GM18867 (cell line): ENCODE data around the gene DCDC2B.

Experiments used
- ATAC-seq: cut with Tn5 transposase; IDR thresholded peaks from one replicate; pipeline ENCODE4 v1.9.1; 2021; ENCODE audit warnings: mild to moderate bottlenecking, moderate library complexity; ENCODE audit not compliant: unreplicated experiment

DCDC2B gene

DNA sequence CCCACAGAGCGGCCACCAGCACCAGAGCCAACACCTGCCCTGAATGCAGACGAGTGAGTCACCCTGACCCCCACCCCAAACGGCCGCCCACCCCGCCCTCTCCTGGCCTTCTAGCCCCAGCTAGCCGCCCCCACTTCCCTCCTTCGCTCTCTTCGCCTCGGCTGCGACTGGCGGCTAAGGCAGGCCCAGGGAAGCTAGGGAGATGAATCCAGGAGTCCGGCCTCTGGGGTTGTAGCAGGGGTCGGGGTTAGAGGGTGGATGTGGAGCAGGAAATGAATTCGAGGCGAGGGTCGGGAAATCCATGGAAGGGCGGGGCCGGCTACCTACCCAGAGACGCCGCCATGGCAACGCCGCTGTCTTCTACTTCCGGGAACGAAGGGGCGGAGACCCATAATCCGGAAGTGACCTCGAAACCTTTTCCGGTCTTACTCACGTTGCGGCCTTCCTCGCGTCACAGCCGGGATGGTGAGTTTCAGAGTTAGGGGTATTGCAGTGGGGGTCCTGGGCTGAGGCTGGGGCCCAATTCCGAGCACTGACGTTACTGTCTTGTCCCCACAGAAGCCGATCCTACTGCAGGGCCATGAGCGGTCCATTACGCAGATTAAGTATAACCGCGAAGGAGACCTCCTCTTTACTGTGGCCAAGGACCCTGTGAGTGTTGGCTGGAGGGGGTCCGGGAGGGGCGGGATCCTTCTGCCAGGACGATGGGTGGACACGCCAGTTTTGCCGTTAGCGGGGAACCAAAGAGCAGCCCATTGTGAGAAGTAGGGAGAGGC lies 13.3 kb downstream of the DCDC2B start, which contains the start of the genes EIF3I and TMEM234:
Gene EIF3I, plus strand, starts transcription at position 428 of the 776 bp plus-strand sequence. Its CDS starts 35 bp downstream, at position 463.
Gene TMEM234, minus strand, starts transcription at position 374 of the 776 bp plus-strand sequence. Its CDS starts 31 bp downstream, at position 343.
- ATAC-seq, result peak; percentile 94

- no peak for ATAC-seq
These were observed 14.8 kb downstream of the DCDC2B start for GRCh38 chr1:32223683-32224082.

GRCh38 chr1:32224285-32224684 lies 15.4 kb downstream of the DCDC2B start:
- ATAC-seq, result no peak

DNA sequence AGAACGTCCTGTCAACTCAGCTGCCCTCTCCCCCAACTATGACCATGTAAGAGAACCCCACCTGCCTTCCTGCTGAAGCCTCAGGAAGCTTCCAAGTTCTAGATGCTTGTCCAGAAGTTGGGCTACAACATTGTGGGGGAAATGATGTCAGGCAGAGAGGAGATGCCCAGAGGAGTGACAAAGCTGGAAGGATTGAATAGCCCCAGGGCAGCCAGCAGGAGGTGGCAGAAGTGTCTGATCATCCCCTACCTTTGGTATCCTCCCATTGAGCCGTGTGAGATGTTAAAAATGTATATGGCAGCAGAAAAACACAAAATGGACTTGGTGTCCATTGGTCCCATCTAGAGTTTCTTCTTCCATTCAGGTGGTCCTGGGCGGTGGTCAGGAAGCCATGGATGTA lies 19.9 kb downstream of the DCDC2B start:
- ATAC-seq, result no peak

DNA sequence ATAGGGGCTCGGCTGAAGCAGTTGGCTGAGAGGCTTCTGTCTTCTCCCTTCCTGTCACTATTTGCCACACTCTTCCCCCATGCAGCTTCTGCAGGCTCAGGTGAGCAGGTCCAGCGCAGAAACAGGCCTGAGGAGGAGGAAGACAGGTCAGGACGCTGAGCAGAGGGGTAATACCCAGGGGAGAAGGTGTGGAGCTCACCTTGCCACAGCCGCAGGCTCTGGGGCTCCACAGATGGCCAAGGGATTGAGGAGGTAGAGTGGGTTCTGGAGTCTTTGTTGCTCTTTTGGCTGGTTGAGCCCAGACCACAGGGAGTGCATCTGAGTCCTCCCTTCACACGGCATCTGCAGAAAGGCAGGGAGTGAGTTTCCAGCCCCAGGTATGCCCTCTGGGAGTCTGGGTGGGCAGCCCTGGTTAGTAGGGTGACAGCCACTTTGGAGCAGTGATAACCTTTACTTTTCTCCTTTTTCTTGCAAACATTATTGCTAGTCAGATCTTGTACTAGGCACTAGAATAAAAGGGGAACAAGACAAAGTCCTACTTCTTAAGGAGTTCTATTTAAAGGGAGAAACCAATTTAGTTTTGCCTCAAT lies 23.0 kb downstream of the DCDC2B start:
- no peak for ATAC-seq

DNA sequence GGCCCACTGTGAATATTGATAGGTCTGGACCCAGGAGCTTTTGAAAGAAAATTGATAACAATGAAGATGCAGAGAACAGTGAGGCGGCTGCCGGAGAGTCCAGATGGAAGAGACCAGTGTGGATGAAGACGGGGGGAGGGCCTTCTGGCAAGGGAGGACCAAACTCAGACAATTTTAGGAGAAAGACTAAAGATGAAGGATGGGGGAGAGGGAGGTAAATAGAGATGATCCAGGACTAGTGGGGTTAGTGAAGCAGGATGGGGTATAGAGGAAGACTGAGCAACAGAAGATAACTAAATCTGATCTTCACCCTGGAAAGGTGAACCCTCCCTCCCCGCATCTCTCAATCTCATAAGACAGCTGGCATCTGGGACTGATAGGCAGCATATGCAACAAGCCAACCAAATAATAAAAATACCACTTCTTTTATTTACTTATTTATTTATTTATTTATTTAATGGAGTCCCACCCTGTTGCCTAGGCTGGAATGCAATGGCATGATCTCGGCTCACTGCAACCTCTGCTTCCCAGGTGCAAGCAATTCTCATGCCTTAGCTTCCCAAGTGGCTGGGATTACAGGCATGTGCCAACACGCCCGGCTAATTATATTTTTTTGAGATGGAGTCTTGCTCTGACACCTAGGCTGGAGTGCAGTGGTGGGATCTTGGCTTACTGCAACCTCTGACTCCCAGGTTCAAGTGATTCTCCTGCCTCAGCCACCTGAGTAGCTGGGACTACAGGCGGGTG lies 23.8 kb downstream of the DCDC2B start:
- ATAC-seq, result no peak

GRCh38 chr1:32234792-32235191 lies 25.9 kb downstream of the DCDC2B start:
- no peak for ATAC-seq

- ATAC-seq, result no peak
These were observed 30.4 kb downstream of the DCDC2B start for GRCh38 chr1:32239337-32239736.

- no peak for ATAC-seq
These were observed 30.9 kb downstream of the DCDC2B start for GRCh38 chr1:32239790-32240139.

DNA sequence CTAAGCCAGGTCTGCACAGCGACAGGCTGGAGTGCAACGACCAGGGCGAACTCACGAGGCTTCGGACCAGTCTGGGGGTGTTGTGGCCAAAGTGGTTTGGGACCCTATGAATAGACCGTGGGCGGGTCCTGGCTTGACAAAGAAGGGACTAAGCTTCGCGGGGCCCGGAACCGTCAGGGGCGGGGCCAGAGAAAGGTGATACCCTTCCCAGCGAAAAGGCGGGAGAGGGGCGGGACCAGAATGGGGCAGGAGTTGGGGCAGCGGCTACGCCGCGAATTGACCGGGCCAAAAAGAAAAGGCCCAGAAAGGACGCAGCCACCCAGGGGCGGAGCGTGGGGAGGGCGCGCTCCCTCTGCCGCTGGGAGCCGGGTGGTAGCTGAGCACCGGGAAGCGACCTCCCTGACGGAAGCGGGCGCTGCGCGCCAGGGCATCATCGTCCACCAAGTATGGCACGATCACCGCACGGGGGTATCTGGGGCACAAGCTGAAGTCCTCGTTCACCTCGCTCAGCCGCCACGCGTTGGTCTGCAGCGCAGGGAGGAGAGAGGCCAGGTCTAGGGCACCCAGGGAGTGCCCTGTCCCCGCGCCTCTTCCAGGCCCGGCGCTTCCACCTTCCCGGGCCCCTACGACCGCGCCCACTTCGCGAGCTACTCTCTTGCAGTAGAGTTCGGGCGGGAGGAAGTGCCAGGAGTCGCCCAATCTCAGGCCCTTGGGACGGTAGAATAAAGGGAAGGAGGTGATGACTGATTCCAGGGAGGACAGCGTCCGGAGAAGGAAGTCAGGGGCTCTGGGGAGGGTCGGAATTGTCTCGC lies 31.5 kb downstream of the DCDC2B start:
- ATAC-seq, result no peak

DNA sequence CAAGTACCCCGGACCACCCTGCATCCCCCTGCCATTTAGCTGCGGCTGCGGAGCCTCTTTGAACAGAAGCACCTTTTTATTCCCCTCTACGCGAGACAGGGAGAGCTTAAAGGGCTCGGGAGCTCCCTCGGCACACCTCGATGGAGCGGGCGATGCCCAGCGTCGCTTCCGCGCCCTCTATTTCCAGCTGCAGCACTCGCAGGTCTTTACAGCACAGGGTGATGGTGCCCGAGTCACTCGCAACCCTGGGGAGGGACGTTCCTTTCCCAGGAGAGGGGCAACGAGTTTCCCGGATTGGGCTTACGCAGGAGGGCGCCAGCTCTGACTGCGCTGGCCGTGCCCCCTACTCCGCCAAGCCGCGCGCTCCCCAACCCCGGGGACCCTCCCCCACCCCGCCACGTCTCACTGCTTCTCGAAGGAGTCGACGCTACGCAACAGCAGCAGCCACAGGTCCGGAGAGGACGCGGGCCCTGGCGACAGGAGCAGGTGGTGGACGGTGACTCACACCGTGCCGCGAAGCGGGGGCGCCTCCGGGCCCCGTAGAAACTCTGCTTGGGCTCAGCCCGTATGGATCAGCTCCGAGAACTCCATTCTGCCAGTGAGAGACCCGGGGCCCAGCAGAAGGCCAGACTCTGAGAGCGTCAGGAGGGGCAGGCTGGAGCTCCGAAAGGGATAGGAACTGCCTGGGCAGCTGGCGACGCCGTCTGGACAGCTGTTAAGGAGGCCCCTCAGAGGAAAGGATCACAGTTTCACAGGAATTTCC lies 32.3 kb downstream of the DCDC2B start:
- ATAC-seq, result no peak

DNA sequence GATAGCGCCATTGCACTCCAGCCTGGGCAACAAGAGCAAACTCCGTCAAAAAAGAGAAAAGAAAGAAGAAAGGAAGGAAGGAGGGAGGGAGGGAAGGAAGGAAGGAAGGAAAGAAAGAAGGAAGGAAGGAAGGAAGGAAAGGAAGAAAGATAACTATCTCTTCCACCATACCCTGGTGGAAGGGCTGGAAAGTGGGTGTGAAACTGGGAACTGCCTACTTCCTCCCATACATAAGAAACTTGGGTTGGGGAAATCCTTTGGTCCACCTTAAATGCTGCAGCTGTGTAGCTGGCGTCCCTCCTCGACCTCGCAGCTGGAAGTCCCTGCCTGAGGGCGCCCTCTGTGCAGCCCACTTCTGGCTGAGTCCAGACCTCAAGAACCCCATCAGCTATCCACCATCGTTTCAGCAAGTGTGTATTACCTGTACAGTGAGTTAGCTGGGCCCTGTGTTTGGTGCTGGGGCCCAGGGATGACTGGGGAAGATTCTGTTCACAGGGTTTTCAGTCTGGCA lies 33.5 kb downstream of the DCDC2B start:
- no peak for ATAC-seq

DNA sequence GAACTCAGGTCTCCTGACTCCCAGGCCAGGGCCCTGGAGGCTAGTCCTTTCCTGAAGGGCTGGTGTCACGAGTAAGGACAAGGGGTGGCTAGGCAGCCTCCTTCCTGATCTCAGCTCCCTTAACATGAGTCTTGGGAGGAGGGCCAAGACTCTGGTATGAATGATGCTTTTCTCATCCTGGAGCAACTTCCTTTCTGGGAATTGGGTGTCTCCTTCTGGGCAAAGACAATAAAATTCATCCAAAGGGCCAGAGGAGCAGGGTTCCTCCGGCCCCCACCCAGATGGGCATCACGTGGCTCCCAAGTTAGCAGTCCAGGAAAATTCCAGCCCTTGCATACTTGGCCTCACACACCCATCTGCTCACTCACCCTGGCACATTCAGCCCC lies 38.0 kb downstream of the DCDC2B start, which contains the start of gene FAM167B:
Gene FAM167B, plus strand, starts transcription at position 335 of the 386 bp plus-strand sequence. CDS start 200 bp downstream, outside the sequence.
- no peak for ATAC-seq

DNA sequence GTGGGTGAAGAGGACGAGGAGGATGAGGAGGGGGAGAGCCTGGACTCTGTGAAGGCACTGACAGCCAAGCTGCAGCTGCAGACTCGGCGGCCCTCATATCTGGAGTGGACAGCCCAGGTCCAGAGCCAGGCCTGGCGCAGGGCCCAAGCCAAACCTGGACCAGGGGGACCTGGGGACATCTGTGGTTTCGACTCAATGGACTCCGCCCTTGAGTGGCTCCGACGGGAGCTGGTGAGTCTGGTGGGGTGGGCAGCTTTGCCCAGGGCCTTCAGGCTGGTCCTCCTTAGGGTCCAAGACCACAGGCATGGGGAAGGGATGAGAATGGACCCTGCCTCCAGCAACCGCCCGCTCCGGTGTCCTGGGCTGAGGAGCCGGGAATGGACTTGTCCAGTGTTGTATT lies 38.6 kb downstream of the DCDC2B start:
- ATAC-seq, result no peak

- ATAC-seq, result peak; percentile 48
These were observed 39.3 kb downstream of the DCDC2B start for GRCh38 chr1:32247983-32248889.

DNA sequence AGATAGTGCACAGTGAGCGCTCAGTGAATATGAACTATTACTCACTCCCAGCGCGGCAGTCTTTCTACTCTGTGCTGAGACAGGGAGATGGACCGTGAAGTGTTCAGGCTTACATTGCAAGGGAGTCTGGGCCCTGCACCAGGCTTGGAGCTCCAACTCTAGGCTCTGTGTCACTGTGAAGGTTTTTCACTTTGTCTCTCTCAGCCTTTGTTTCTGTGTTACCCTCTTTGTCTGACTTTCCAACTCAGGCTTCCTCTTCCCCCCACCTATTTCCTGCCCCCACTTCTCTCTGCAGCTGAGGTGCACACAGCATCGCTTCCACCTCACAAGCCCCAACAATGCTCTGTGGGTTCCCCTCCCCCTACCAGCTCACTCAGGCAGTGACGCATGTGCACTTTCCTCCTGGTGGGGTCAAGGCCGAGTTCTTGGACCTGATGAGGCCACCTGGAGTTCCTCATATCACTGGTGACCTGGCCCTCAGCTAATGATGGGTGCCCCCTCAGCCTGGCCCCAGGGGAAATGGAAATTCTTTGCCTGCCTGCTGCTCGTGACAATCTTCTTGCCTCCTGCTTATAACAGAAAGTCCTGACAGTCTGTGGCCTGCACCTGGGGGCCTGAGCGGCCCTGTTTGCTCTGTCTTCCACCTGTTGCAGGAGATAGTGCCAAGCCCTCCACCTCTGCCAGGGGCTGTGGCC lies 41.1 kb downstream of the DCDC2B start:
- ATAC-seq, result peak; percentile 75

DNA sequence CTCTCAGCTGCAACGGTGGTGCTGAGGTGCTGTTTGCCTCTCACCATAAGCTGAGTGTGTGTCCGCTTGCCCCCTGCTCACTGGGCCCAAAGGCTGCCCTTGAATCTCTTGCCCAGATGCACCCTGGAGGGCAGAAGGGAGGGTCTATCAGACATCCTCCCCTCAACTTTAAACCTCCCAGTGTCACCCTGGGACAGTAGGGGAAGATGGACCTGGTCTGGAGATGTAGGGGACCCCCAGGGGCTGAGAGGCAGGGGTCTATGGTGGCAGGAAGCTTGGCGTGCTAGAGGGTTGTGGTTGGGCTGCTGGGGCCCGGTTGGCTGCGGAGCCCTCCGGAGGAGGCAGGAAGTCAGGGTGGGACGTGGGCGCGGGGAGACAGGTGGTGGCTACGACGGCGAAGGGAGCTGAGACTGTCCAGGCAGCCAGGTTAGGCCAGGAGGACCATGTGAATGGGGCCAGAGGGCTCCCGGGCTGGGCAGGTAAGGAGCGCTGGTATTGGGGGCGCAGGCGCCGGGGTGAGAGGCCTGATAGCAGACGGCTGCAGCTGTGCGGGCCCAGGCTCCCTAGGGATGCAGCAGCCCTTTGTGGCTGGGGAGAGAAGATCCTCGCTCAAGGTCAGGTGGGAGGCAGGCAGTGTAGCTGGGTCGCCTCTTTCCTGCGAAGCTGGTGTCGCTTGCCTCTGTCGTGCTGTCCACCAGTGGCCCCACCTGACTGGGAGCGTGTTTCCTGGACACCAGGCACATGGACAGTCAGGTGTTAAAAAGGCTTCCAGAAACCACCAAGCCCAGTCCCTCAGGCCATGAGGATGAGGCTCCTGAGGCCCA lies 42.2 kb downstream of the DCDC2B start, which contains the start of gene LCK:
Gene LCK, plus strand, starts transcription at position 373 of the 824 bp plus-strand sequence. CDS start 23,065 bp downstream, outside the sequence.
- ATAC-seq, result no peak
